NCI-H146 treated with DMSO at 0.1 percent for 48 hours (cell line): Measurements from ENCODE around the gene CHN2.
"Not testable (repeated sequence)": the region's sequence is repeated elsewhere in the genome, so short reads cannot be mapped to it uniquely, and the experiment has no call there.

Experiments used
- DNase-seq: peaks from one replicate; lab custom pipeline; 2025; ENCODE audit not compliant: unreplicated experiment; lab: John Stamatoyannopoulos, UW

Gene CHN2

GRCh38 chr7:29255906-29256692 is 61.5 kb downstream of the CHN2 start:
- no peak for DNase-seq

GRCh38 chr7:29256693-29257002 is 62.1 kb downstream of the CHN2 start:
- no peak for DNase-seq

- no peak for DNase-seq
Observed at GRCh38 chr7:29258951-29259350, 64.4 kb downstream of the CHN2 start.

GRCh38 chr7:29262191-29262917 is 67.8 kb downstream of the CHN2 start:
- DNase-seq = no peak

- DNase-seq = not testable (repeated sequence)
Observed at GRCh38 chr7:29263601-29264207, 69.1 kb downstream of the CHN2 start.

GRCh38 chr7:29265208-29265923 is 70.8 kb downstream of the CHN2 start:
- no peak for DNase-seq

GRCh38 chr7:29269935-29270334 is 75.4 kb downstream of the CHN2 start:
- peak; percentile 40 for DNase-seq

GRCh38 chr7:29270594-29271318 is 76.2 kb downstream of the CHN2 start:
- DNase-seq = no peak

GRCh38 chr7:29271319-29271658 is 76.7 kb downstream of the CHN2 start:
- DNase-seq = no peak

GRCh38 chr7:29272057-29272456 is 77.5 kb downstream of the CHN2 start:
- DNase-seq = no peak

GRCh38 chr7:29274146-29275017 is 79.8 kb downstream of the CHN2 start:
- no peak for DNase-seq

- no peak for DNase-seq
Observed at GRCh38 chr7:29275018-29275318, 80.4 kb downstream of the CHN2 start.

- no peak for DNase-seq
Observed at GRCh38 chr7:29275493-29275892, 80.9 kb downstream of the CHN2 start.

- DNase-seq = no peak
Observed at GRCh38 chr7:29276199-29276598, 81.6 kb downstream of the CHN2 start.

- no peak for DNase-seq
Observed at GRCh38 chr7:29276806-29277205, 82.2 kb downstream of the CHN2 start.

GRCh38 chr7:29277436-29278215 is 83.1 kb downstream of the CHN2 start:
- no peak for DNase-seq

- DNase-seq = peak; percentile 35
Observed at GRCh38 chr7:29278337-29279069, 83.9 kb downstream of the CHN2 start.

- DNase-seq = peak; percentile 53
Observed at GRCh38 chr7:29281782-29282541, 87.4 kb downstream of the CHN2 start.
